Measurements from ENCODE around the gene MIOS.
"Not testable (repeated sequence)": the region's sequence is repeated elsewhere in the genome, so short reads cannot be mapped to it uniquely, and the experiment has no call there.

Gene MIOS

DNA sequence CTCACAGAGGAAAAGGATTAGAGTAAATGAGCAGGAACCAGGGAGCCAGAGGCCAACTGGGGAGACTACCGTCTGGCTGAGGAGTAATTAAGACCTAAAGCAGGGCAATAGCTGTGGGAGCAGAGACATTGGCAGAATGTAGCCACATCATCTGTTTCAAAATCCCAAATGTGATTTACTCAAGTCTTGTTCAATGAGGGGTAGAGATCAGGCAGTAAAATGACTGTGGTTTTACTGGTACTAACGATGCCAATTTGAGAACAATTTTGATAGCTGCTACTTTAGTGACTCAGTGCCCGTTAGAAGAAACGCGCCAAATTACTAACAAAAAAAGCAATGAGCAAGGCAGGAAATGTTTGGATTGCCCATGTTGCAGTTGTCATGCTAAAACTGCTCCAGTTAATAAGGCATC, 12.7 kb upstream of the MIOS start:
- H3K27ac ChIP-seq, result no peak overlapping the region

DNA sequence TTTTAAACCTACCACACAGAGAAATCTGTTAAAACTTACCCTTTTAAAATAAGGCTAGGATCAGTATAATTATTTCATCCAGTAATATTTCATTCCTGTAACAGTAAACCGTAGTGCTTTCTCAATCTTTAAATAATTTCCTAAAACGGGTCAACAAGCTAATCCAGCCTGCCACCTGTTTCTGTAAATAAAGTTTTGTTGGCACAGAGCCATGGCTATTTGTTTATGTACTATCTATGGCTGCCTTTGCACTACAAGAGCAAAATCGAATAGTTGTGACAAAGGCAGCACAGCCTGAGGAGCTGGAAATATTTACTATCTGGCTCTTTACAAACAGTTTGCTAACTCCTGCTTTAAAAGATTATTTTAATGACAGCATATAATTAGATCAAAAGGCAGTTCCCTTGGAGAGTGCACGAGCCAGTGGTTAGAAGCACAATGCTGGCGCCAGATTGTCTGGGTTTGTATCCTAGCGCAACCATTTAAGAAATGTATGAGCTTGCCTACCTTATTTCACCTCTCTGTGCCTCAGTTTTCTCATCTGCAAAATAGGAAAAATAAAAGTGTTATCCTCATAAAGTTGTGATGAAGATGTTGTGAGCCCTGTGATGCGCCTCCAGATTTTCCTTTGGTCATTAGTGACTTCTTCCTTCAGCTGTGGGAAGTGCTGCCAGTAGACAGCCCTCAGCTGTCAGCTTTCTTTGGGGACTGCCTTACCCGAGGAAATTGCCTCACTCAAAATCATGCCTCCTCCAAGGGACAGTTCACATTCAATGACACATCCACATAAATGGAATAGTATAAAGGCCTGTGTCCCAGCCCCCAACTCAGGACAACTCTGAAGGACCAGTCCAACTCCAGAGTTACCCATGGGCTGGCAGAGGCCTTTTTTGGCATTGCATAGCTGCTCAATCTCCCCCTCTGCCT, 11.8 kb upstream of the MIOS start:
- no peak overlapping the region for H3K27ac ChIP-seq
- TF ChIP-seq ZFX (IDR thresholded peaks at IDR 0.05), result no peak
- TF ChIP-seq, protein P1, sequence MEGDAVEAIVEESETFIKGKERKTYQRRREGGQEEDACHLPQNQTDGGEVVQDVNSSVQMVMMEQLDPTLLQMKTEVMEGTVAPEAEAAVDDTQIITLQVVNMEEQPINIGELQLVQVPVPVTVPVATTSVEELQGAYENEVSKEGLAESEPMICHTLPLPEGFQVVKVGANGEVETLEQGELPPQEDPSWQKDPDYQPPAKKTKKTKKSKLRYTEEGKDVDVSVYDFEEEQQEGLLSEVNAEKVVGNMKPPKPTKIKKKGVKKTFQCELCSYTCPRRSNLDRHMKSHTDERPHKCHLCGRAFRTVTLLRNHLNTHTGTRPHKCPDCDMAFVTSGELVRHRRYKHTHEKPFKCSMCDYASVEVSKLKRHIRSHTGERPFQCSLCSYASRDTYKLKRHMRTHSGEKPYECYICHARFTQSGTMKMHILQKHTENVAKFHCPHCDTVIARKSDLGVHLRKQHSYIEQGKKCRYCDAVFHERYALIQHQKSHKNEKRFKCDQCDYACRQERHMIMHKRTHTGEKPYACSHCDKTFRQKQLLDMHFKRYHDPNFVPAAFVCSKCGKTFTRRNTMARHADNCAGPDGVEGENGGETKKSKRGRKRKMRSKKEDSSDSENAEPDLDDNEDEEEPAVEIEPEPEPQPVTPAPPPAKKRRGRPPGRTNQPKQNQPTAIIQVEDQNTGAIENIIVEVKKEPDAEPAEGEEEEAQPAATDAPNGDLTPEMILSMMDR (conservative IDR thresholded peaks at IDR 0.05), result no peak

More for the DNA sequence above, 12.7 kb upstream of the MIOS start:
- TF ChIP-seq, protein P1 (conservative IDR thresholded peaks at IDR 0.05), result no peak
- TF ChIP-seq ZFX (IDR thresholded peaks at IDR 0.05), result no peak

DNA sequence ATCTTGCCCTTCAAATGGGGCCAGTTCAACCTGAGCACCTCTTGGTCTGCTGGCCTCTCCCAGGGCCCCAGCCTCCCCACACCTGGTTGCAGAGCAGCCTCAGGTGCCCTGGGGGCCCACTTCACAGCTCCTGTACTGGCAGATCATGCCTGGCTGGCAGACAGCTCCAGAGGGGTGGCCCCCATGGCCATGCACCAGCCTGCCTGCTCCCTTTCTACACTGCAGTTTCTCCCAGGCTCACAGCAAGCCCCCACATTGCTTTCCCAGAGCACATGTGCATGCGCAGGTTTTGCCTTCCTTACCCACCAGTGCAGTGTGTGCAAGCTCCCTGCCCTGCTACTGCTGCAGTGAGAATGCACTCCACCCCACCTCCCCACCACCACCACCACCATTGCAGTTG, 9.8 kb upstream of the MIOS start:
- TF ChIP-seq ZFX (IDR thresholded peaks at IDR 0.05), result no peak
- TF ChIP-seq, protein P1 (conservative IDR thresholded peaks at IDR 0.05), result no peak
- H3K27ac ChIP-seq, result no peak overlapping the region

DNA sequence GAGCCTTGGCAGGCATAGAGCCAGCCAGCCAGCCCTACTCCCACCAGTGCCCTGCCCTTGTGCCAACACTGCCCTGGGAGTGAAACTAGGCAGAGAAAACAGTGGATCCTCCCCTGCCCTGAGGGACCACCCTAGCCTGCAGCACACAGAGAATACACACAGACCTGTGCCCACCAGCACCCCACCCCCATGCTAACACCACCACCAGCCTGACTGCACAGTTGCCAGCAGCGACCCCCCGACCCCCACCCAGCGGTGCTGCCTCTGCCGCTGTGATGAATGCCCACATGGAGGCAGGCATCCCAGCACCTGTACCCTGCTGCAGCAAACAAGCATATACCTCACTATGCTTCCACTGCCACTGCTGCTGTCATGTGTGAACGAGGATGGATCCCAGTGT, 9.4 kb upstream of the MIOS start:
- no peak overlapping the region for H3K27ac ChIP-seq
- no peak for TF ChIP-seq ZFX (IDR thresholded peaks at IDR 0.05)
- TF ChIP-seq, protein P1 (conservative IDR thresholded peaks at IDR 0.05), result no peak

DNA sequence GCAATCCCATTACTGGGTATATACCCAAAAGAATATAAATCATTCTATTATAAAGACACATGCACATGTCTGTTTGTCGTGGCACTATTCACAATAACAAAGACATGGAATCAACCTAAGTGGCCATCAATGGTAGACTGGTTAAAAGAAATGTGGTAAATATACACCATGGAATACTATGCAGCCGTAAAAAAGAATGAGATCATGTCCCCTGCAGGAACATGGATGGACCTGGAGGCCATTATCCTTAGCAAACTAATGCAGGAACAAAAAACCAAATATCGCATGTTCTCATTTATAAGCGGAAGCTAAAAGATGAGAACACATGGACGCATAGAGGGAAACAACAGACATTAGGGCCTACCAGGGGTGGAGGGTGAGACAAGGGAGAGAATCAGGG, 5.1 kb upstream of the MIOS start:
- not testable (repeated sequence) for H3K27ac ChIP-seq

DNA sequence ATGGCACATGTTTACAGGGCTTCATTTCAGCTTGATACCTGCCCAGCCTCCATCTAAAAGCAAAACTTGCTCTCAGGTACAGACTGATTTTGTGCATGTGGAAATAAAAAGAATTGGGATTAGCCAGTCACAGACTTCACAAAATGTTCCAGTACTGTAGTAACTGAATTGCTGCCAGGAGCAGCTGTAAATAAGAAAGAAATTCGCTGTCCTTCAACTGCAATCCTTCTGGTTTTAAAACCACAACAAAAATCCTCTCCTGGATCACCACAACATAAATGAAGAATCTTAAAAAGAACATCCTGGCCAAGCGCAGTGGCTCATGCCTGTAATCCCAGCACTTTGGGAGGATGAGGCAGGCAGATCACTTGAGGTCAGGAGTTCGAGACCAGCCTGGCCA, 3.9 kb upstream of the MIOS start:
- peak overlapping the region; percentile 71 for H3K27ac ChIP-seq
- TF ChIP-seq, protein P1 (conservative IDR thresholded peaks at IDR 0.05), result no peak
- no peak for TF ChIP-seq ZFX (IDR thresholded peaks at IDR 0.05)

DNA sequence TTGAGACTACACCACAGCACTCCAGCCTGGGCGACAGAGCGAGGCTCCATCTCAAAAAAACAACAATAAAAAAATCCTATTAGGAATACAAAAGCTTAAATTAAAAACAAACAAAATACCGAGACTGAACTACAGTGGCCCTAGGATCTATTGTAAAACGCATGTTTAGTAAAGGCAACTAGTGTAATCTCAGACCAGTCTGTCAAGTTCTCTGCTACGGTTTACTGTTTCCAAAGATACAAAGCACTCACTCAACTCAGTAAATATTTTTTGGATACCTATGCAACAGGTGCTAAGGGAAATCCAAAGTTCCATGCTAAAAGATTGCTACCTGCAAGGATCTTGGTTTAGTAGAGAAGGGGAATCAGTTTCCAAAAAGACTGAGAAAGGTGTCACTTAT, 3.4 kb upstream of the MIOS start:
- TF ChIP-seq, protein P1 (conservative IDR thresholded peaks at IDR 0.05), result no peak
- no peak for TF ChIP-seq ZFX (IDR thresholded peaks at IDR 0.05)
- H3K27ac ChIP-seq, result peak overlapping the region; percentile 71

DNA sequence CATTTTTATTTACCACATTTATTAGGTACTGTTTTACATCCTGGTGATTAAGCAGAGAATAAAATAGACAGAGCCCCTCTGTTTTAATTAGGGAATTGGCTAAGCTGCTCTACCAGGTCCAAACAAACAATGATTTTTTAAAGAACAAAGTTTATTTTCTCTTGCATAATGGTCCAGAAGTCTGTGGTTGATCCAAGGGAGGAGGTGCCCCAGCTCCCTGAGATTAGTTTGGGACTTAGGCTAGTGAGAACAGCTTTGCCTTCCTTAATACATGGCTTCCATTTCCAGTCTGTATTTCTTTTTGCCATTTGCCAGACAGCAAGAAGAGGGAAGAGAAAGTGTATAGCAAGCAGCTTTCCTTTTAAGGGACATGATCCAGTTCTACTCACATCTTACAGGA, 2.9 kb upstream of the MIOS start:
- TF ChIP-seq ZFX (IDR thresholded peaks at IDR 0.05), result no peak
- TF ChIP-seq, protein P1 (conservative IDR thresholded peaks at IDR 0.05), result no peak

More for the DNA sequence above, 2.9 kb upstream of the MIOS start:
- H3K27ac ChIP-seq, result no peak overlapping the region

Measured in C4-2B (cell line).